ENCODE data around the gene CCDC138. TPM values are rescaled to one million over a fixed set of nuclear protein-coding genes. Genes with fewer than 3 reads are reported as not detected.

CCDC138 gene
- total RNA-seq, 1 experiment from 2014 or later, result 14.9 TPM

DNA sequence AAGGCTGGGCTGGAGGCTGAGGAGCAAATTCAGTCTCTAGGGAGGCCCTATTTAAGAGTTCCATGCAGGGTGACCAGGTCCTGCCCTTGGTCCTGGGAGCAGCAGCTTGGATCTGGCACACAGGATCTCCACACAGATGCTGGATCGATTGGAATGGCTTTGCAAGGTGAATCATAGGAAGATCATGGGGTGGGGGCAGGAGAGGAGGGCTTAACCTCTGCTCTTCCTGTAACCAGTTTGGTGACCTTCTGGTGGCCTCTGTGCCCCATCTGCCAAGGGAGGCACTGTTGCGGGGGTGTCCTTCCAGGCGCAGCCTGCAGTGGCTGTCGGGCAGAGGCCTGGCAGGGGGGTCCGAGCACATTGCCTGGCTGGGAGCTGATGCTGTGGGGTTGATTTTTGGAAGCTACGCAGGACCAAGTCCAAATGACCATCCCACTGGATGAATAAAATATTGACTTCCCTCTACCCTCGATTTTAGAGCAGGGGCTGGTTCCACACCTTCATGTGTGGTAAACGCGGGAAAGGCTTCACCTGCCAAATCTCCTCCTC, 122.8 kb downstream of the CCDC138 start:
- TF ChIP-seq, protein P1, sequence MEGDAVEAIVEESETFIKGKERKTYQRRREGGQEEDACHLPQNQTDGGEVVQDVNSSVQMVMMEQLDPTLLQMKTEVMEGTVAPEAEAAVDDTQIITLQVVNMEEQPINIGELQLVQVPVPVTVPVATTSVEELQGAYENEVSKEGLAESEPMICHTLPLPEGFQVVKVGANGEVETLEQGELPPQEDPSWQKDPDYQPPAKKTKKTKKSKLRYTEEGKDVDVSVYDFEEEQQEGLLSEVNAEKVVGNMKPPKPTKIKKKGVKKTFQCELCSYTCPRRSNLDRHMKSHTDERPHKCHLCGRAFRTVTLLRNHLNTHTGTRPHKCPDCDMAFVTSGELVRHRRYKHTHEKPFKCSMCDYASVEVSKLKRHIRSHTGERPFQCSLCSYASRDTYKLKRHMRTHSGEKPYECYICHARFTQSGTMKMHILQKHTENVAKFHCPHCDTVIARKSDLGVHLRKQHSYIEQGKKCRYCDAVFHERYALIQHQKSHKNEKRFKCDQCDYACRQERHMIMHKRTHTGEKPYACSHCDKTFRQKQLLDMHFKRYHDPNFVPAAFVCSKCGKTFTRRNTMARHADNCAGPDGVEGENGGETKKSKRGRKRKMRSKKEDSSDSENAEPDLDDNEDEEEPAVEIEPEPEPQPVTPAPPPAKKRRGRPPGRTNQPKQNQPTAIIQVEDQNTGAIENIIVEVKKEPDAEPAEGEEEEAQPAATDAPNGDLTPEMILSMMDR (IDR thresholded peaks at IDR 0.05; ENCODE audit: insufficient read depth in 1 of 2, low read depth in 1 of 2, low read length in 1 of 2, severe bottlenecking in 1 of 2, unreplicated experiment in 1 of 2), result no peak
- H3K27me3 ChIP-seq (replicated peaks; ENCODE audit: control insufficient read depth, insufficient read depth, low read length), result no peaks in the 10 kb centered on the region
- no peak overlapping the region for H3K4me3 ChIP-seq (ENCODE audit: low read depth, low read length)
- H3K36me3 ChIP-seq (ENCODE audit: control insufficient read depth, insufficient read depth, low read length), result no peaks in the 10 kb centered on the region
- H3K9me3 Mint-ChIP-seq (ENCODE audit: unreplicated experiment), result no peaks in the 10 kb centered on the region
- intact Hi-C loops (cut with micrococcal nuclease; ENCODE audit: unreplicated experiment), result no loop called here
- H3K9me3 ChIP-seq, result no peaks in the 10 kb centered on the region
- no peaks in the 10 kb centered on the region for H3K4me1 ChIP-seq
- H3K27me3 Mint-ChIP-seq (ENCODE audit: insufficient read depth, unreplicated experiment), result no peaks in the 10 kb centered on the region
- H3K4me1 Mint-ChIP-seq (ENCODE audit: low read depth, unreplicated experiment), result no peaks in the 10 kb centered on the region
- no peak overlapping the region for H3K4me3 Mint-ChIP-seq (ENCODE audit: unreplicated experiment)
- no peak for DNase-seq
- ChIA-PET CTCF (no interaction called here), POLR2A (no interaction called here)
- no peaks in the 10 kb centered on the region for H3K36me3 Mint-ChIP-seq (ENCODE audit: insufficient read depth, unreplicated experiment)
- no peak overlapping the region for H3K27ac Mint-ChIP-seq (ENCODE audit: unreplicated experiment)
- BruUV-seq (replicated peaks), result no TSS peak

DNA sequence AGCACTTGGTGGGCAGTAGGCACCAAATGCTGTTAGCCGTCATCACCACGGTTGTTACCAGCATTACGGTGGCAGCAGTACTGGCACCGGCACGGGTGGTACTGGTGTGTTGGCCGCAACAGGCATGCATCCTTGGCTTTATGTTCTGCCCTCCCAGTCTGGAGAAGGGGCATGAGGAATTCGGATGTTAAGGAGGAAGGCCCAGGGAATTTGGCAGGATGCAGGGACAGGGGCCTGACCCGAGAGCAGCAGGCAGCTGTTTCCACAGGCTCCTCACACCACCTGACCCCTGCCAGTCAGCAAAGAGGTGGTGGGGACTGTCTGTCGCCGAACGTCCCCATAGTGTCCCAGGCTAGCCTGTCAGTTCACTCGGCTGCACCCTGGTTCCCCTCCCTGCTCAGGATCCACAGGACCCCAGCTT, 123.5 kb downstream of the CCDC138 start:
- DNase-seq, result no peak
- no peaks in the 10 kb centered on the region for H3K9me3 ChIP-seq
- H3K27ac Mint-ChIP-seq (ENCODE audit: unreplicated experiment), result no peak overlapping the region
- TF ChIP-seq, protein P1 (IDR thresholded peaks at IDR 0.05; ENCODE audit: insufficient read depth in 1 of 2, low read depth in 1 of 2, low read length in 1 of 2, severe bottlenecking in 1 of 2, unreplicated experiment in 1 of 2), result no peak
- H3K4me1 Mint-ChIP-seq (ENCODE audit: low read depth, unreplicated experiment), result no peaks in the 10 kb centered on the region
- no peaks in the 10 kb centered on the region for H3K27me3 ChIP-seq (replicated peaks; ENCODE audit: control insufficient read depth, insufficient read depth, low read length)
- no peak overlapping the region for H3K4me3 ChIP-seq (ENCODE audit: low read depth, low read length)
- no peak overlapping the region for H3K4me3 Mint-ChIP-seq (ENCODE audit: unreplicated experiment)
- no peaks in the 10 kb centered on the region for H3K4me1 ChIP-seq
- H3K36me3 ChIP-seq (ENCODE audit: control insufficient read depth, insufficient read depth, low read length), result no peaks in the 10 kb centered on the region
- intact Hi-C loops (cut with micrococcal nuclease; ENCODE audit: unreplicated experiment), result no loop called here
- no peaks in the 10 kb centered on the region for H3K36me3 Mint-ChIP-seq (ENCODE audit: insufficient read depth, unreplicated experiment)
- H3K27me3 Mint-ChIP-seq (ENCODE audit: insufficient read depth, unreplicated experiment), result no peaks in the 10 kb centered on the region
- BruUV-seq (replicated peaks), result no TSS peak
- ChIA-PET POLR2A (no interaction called here), CTCF (no interaction called here)
- no peaks in the 10 kb centered on the region for H3K9me3 Mint-ChIP-seq (ENCODE audit: unreplicated experiment)

DNA sequence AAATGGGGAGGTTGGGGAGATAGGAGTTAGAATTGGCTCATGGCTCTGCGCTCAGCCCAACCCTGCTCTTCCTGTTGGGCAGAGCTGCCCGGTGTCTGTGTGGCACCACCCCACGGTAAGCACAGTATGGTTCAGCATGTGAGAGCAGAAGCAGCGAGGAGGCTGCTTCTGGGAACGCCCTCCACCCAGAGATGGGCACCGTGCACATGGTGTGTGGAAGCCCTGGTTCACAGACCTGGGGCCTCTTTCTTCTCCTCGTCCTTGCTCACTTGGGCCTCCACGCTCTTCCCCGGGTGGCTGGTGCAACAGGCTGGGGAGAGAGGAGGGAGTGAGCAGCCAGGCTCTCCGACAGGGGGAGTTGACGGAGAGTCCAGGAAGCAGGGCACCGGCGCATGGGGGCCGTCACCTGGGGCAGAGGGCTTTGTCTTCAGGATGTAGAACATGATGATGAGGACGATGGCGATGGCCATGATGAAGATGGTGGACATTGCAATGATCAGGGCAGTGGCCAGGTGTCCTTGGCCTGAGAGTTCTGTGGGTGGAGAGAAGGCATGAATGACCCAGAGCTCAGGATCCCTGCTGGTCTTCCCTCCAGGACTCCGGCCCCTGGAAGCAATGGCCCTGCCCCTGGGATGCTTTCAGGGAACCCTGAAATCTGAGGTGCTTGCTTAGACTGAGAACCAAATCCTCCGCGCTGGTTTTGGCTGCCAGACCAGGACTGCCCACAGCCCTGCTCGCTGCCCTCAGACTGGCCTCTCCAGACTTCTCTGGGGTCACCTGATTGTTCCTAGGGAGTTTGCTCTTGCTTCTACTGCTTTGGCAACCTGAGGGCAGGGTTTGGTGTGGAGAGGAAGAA, 124.2 kb downstream of the CCDC138 start:
- no peaks in the 10 kb centered on the region for H3K27me3 Mint-ChIP-seq (ENCODE audit: insufficient read depth, unreplicated experiment)
- H3K9me3 ChIP-seq, result no peaks in the 10 kb centered on the region
- no peaks in the 10 kb centered on the region for H3K9me3 Mint-ChIP-seq (ENCODE audit: unreplicated experiment)
- no peaks in the 10 kb centered on the region for H3K36me3 ChIP-seq (ENCODE audit: control insufficient read depth, insufficient read depth, low read length)
- POLR2A ChIA-PET, result no interaction called here
- no TSS peak for BruUV-seq (replicated peaks)
- no peak overlapping the region for H3K4me3 ChIP-seq (ENCODE audit: low read depth, low read length)
- H3K4me3 Mint-ChIP-seq (ENCODE audit: unreplicated experiment), result no peak overlapping the region
- H3K27me3 ChIP-seq (replicated peaks; ENCODE audit: control insufficient read depth, insufficient read depth, low read length), result no peaks in the 10 kb centered on the region
- no peaks in the 10 kb centered on the region for H3K36me3 Mint-ChIP-seq (ENCODE audit: insufficient read depth, unreplicated experiment)
- intact Hi-C loops (cut with micrococcal nuclease; ENCODE audit: unreplicated experiment), result no loop called here
- H3K27ac Mint-ChIP-seq (ENCODE audit: unreplicated experiment), result no peak overlapping the region
- TF ChIP-seq, protein P1 (IDR thresholded peaks at IDR 0.05; ENCODE audit: insufficient read depth in 1 of 2, low read depth in 1 of 2, low read length in 1 of 2, severe bottlenecking in 1 of 2, unreplicated experiment in 1 of 2), result no peak
- no peaks in the 10 kb centered on the region for H3K4me1 Mint-ChIP-seq (ENCODE audit: low read depth, unreplicated experiment)
- no peaks in the 10 kb centered on the region for H3K4me1 ChIP-seq
- no peak for DNase-seq
- CTCF ChIA-PET, result no interaction called here
